Naive B cell (primary cell): ENCODE measurements around the gene WNK2. TPM values are rescaled to one million over a fixed set of nuclear protein-coding genes. Genes with fewer than 3 reads are reported as not detected.

Source experiments
- ATAC-seq, 2 donors: fragments of 150-1000 bp; cut with Tn5 transposase; 2 replicates each; pipeline ENCODE4 v1.10.0; 2021; ENCODE audit warnings: low read depth in 2 of 2, mild to moderate bottlenecking in 2 of 2, moderate library complexity in 2 of 2
- DNase-seq: peaks from one replicate; pipeline ENCODE4 v3.0.0; 2022
- H3K27ac Mint-ChIP-seq, 6 donors: one replicate each; pipeline ENCODE4 v1.8.0; 2020 to 2022; ENCODE audit warnings: mild to moderate bottlenecking in 6 of 6, mixed read lengths in 6 of 6, moderate library complexity in 5 of 6, inconsistent platforms in 2 of 6
- H3K27me3 Mint-ChIP-seq, 3 donors: one replicate each; pipeline ENCODE4 v1.8.0; 2021 to 2022; ENCODE audit warnings: mixed read lengths in 3 of 3, mild to moderate bottlenecking in 1 of 3
- H3K36me3 Mint-ChIP-seq, 2 donors: one replicate each; pipeline ENCODE4 v1.8.0; 2020 to 2022; ENCODE audit warnings: mixed read lengths in 2 of 2, inconsistent platforms in 1 of 2, mild to moderate bottlenecking in 1 of 2
- H3K4me1 Mint-ChIP-seq, 3 donors: one replicate each; pipeline ENCODE4 v1.8.0; 2020 to 2022; ENCODE audit warnings: mixed read lengths in 3 of 3, inconsistent platforms in 1 of 3, mild to moderate bottlenecking in 1 of 3, moderate library complexity in 1 of 3
- H3K4me3 Mint-ChIP-seq, 8 donors: one replicate each; pipeline ENCODE4 v1.8.0; 2020 to 2022; ENCODE audit warnings: mild to moderate bottlenecking in 8 of 8, mixed read lengths in 8 of 8, moderate library complexity in 8 of 8, inconsistent platforms in 2 of 8
- H3K9me3 Mint-ChIP-seq, 7 donors: one replicate each; pipeline ENCODE4 v1.8.0; 2020 to 2022; ENCODE audit warnings: mixed read lengths in 7 of 7, mild to moderate bottlenecking in 5 of 7, inconsistent platforms in 2 of 7, moderate library complexity in 1 of 7
- polyA plus RNA-seq, 6 donors: library from polyadenylated mRNA; unstranded; fragments of 300-500 nt; fragmentation: Illumina TruSeq; gene quantifications; one replicate each; pipeline ENCODE4 v1.2.3, GENCODE V29; 2021; ENCODE audit warnings: low read depth in 6 of 6

WNK2 gene
- polyA plus RNA-seq, 6 donors from 2014 or later = not detected

GRCh38 chr9:93226819-93227218, 42.9 kb downstream of the WNK2 start:
- Mint-ChIP-seq H3K36me3 (no peaks in the 10 kb centered on the region), H3K4me1 (peaks cover 16 to 29% (median 27%) of the 10 kb centered on the region in 3 donors), H3K4me3 (no peak overlapping the region), H3K27me3 (peaks cover 9 to 30% (median 12%) of the 10 kb centered on the region in 3 donors), H3K27ac (no peak overlapping the region), H3K9me3 (no peaks in the 10 kb centered on the region)
- no peak for ATAC-seq
- no peak for DNase-seq

- Mint-ChIP-seq H3K27me3 (peaks cover 12 to 37% (median 16%) of the 10 kb centered on the region in 3 donors), H3K36me3 (no peaks in the 10 kb centered on the region), H3K4me1 (peaks cover 13 to 24% (median 22%) of the 10 kb centered on the region in 3 donors), H3K9me3 (no peaks in the 10 kb centered on the region), H3K27ac (no peak overlapping the region), H3K4me3 (no peak overlapping the region)
- no peak for DNase-seq
- ATAC-seq = no peak
Observed at GRCh38 chr9:93228030-93228429, 44.1 kb downstream of the WNK2 start.

DNA sequence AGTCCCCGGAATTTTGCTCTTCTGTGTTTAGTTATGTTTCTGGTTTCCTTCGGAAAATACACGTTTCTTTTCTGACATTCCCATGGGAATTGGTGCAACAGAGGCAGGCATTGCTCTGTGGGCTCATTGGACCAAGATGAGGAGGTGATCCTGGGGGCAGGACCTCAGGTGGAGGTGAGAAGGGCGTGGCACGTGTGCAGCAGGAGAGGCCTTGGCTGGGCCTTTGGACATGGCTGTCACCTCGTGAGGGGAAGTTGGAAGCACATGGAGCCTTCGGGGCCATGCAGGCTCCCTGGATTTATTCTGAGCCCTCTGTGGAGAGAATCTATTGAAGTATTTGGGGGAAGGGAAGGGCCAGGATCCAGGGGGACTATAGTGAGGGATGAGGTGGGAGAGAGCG, 44.5 kb downstream of the WNK2 start:
- Mint-ChIP-seq H3K27ac (peak overlapping the region in 1 of 6 donors; percentile 7), H3K4me3 (no peak overlapping the region), H3K9me3 (no peaks in the 10 kb centered on the region), H3K27me3 (peaks cover 12 to 39% (median 16%) of the 10 kb centered on the region in 3 donors), H3K36me3 (no peaks in the 10 kb centered on the region), H3K4me1 (peaks cover 13 to 19% (median 18%) of the 10 kb centered on the region in 3 donors)
- ATAC-seq (no peak), DNase-seq (no peak)

DNA sequence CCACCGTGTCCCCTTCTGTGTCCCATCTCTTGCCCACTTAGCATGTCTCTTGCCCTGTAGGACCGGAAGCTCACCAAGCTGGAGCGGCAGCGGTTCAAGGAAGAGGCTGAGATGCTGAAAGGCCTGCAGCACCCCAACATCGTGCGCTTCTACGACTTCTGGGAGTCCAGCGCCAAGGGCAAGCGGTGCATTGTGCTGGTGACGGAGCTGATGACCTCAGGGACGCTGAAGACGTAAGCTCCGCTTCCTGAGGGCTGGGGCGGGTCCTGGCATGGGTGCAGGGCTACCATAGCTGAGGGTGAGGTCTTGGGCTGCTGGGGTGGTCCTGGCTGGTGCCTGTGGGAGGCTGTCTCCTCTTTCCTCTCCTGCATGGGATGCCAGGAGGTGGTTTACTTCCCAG, 45.7 kb downstream of the WNK2 start:
- Mint-ChIP-seq H3K27me3 (peaks cover 16 to 39% (median 16%) of the 10 kb centered on the region in 3 donors), H3K27ac (no peak overlapping the region), H3K36me3 (no peaks in the 10 kb centered on the region), H3K4me1 (peaks cover 13 to 18% (median 15%) of the 10 kb centered on the region in 3 donors), H3K9me3 (no peaks in the 10 kb centered on the region), H3K4me3 (no peak overlapping the region)
- no peak for ATAC-seq
- no peak for DNase-seq

GRCh38 chr9:93230185-93230584, 46.2 kb downstream of the WNK2 start:
- no peak overlapping the region for H3K4me3 Mint-ChIP-seq
- H3K27ac Mint-ChIP-seq = peak overlapping the region in 1 of 6 donors; percentile 14

DNA sequence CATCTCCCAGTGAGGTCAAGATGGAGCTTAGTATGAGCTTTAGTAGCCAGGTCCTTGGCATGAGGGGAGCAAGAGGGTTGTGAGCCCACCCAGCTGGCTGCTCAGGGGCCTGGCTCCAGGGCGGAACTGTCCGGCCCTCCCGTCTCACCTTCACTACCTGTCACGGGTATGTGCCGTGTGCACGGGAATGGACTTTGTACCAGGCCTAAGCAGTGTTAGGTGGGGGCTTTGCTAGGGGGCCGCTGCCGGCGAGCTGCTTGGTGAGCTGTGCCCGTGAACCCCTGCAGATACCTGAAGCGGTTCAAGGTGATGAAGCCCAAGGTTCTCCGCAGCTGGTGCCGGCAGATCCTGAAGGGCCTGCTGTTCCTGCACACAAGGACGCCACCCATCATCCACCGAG, 46.7 kb downstream of the WNK2 start:
- DNase-seq (no peak), ATAC-seq (no peak)
- Mint-ChIP-seq H3K36me3 (no peaks in the 10 kb centered on the region), H3K27ac (no peak overlapping the region), H3K4me3 (no peak overlapping the region), H3K27me3 (peaks cover 11 to 39% (median 16%) of the 10 kb centered on the region in 3 donors), H3K9me3 (no peaks in the 10 kb centered on the region), H3K4me1 (peaks cover 9 to 11% (median 10%) of the 10 kb centered on the region in 3 donors)

More at GRCh38 chr9:93230185-93230584, 46.2 kb downstream of the WNK2 start:
- no peaks in the 10 kb centered on the region for H3K9me3 Mint-ChIP-seq
- H3K4me1 Mint-ChIP-seq = peaks cover 13 to 15% (median 14%) of the 10 kb centered on the region in 3 donors
- no peaks in the 10 kb centered on the region for H3K36me3 Mint-ChIP-seq
- ATAC-seq (no peak), DNase-seq (no peak)
- H3K27me3 Mint-ChIP-seq = peaks cover 15 to 39% (median 16%) of the 10 kb centered on the region in 3 donors

DNA sequence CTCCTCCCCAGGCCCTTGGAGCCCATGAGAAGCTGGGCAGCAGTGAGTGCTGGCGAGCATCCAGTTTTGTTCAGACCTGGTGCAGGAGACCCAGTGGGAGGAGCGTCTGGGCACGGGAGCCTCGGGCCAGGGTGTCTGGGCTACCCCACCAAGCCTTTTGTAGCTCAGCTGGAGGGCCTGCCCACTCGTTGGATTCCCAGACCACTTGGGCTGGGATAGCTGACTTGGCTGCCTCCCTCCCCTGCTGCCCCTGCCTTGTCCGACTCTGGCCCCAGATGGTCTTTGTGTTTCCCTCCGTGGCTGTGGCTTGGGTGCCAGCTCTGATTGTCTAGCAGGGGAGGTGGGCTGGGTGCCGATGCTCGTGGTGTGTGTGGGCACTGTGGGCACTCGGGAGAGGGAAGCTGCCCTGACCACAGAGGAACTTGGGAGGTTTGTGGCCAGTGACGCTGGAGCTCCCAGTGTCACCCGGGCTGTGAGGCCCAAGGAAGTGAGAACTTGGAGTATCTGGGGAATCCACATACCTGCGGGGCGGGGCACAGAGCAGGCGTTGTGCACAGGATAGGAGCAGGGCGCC, 47.3 kb downstream of the WNK2 start:
- Mint-ChIP-seq H3K27ac (no peak overlapping the region), H3K27me3 (peaks cover 11 to 39% (median 16%) of the 10 kb centered on the region in 3 donors), H3K4me3 (no peak overlapping the region), H3K4me1 (peaks cover 3 to 5% (median 4%) of the 10 kb centered on the region in 3 donors), H3K36me3 (no peaks in the 10 kb centered on the region), H3K9me3 (no peaks in the 10 kb centered on the region)
- ATAC-seq (no peak), DNase-seq (no peak)

DNA sequence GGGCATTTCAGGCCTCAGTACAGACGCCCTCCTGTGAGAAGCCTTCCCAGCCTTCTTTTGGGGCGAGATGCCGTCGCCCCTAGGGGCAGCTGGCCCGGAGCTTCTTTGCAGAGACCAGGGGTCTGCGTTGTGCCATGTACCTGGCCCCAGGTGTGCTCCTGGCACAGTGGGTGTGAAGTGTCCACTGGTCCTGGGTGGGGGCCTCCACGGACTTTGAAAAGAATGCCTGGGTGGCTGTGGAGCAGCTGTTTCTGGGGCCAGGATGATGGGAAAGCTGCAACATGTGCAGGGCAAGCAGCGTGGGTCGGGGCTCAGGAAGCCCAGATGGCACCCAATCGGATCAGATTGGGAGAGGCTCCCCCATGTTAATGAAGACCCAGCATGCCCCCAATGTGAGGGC, 47.8 kb downstream of the WNK2 start:
- ATAC-seq = no peak
- no peaks in the 10 kb centered on the region for H3K9me3 Mint-ChIP-seq
- no peak overlapping the region for H3K4me3 Mint-ChIP-seq
- DNase-seq = no peak
- peaks cover 0 to 5% (median 0%) of the 10 kb centered on the region in 3 donors for H3K4me1 Mint-ChIP-seq
- peaks cover 11 to 43% (median 16%) of the 10 kb centered on the region in 3 donors for H3K27me3 Mint-ChIP-seq
- no peaks in the 10 kb centered on the region for H3K36me3 Mint-ChIP-seq
- no peak overlapping the region for H3K27ac Mint-ChIP-seq

- H3K27ac Mint-ChIP-seq = no peak overlapping the region
- H3K27me3 Mint-ChIP-seq = peaks cover 8 to 50% (median 16%) of the 10 kb centered on the region in 3 donors
- no peak overlapping the region for H3K4me3 Mint-ChIP-seq
- peaks cover 0 to 2% of the 10 kb centered on the region in 2 donors for H3K36me3 Mint-ChIP-seq
- ATAC-seq (no peak), DNase-seq (no peak)
- H3K4me1 Mint-ChIP-seq = peaks cover 0 to 5% (median 0%) of the 10 kb centered on the region in 3 donors
- peaks cover 0 to 2% (median 0%) of the 10 kb centered on the region in 7 donors for H3K9me3 Mint-ChIP-seq
Observed at GRCh38 chr9:93232388-93232960, 48.5 kb downstream of the WNK2 start.

DNA sequence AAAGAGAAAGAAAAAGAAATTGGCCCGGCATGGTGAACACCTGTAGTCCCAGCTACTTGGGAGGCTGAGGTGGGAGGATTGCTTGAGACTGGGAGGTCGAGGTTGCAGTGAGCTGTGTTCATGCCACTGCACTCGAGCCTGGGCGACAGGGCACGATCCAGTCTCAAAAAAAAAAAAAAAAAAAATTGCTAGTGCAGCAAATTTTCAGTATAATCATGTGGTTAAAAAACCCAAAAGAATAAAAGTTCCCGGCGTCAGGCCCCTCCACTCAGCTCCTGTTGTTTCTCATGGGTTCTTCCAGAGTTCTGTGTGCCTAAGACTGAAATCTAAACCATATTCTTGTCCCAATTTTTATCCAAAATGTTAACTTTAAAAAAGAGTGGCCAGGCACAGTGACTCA, 49.1 kb downstream of the WNK2 start:
- no peak for DNase-seq
- ATAC-seq = no peak
- Mint-ChIP-seq H3K36me3 (peaks cover 0 to 7% of the 10 kb centered on the region in 2 donors), H3K27me3 (peaks cover 10 to 50% (median 16%) of the 10 kb centered on the region in 3 donors), H3K4me3 (no peak overlapping the region), H3K27ac (no peak overlapping the region), H3K4me1 (peaks cover 0 to 5% (median 0%) of the 10 kb centered on the region in 3 donors), H3K9me3 (peaks cover 0 to 7% (median 1%) of the 10 kb centered on the region in 7 donors)

- Mint-ChIP-seq H3K36me3 (peaks cover 0 to 8% of the 10 kb centered on the region in 2 donors), H3K27ac (peak overlapping the region in 1 of 6 donors; percentile 47), H3K4me3 (no peak overlapping the region), H3K27me3 (peaks cover 11 to 42% (median 16%) of the 10 kb centered on the region in 3 donors), H3K9me3 (peaks cover 0 to 8% (median 1%) of the 10 kb centered on the region in 7 donors), H3K4me1 (peaks cover 0 to 5% (median 0%) of the 10 kb centered on the region in 3 donors)
- ATAC-seq = no peak
- no peak for DNase-seq
Observed at GRCh38 chr9:93234600-93234999, 50.7 kb downstream of the WNK2 start.

- Mint-ChIP-seq H3K4me3 (no peak overlapping the region), H3K27me3 (peaks cover 11 to 36% (median 16%) of the 10 kb centered on the region in 3 donors), H3K9me3 (peaks cover 0 to 8% (median 1%) of the 10 kb centered on the region in 7 donors), H3K4me1 (peaks cover 0 to 7% (median 0%) of the 10 kb centered on the region in 3 donors), H3K27ac (no peak overlapping the region), H3K36me3 (peaks cover 0 to 8% of the 10 kb centered on the region in 2 donors)
- ATAC-seq (no peak), DNase-seq (no peak)
Observed at GRCh38 chr9:93235300-93235960, 51.5 kb downstream of the WNK2 start.

GRCh38 chr9:93236541-93237206, 52.7 kb downstream of the WNK2 start:
- no peak for ATAC-seq
- Mint-ChIP-seq H3K27me3 (peaks cover 8 to 29% (median 9%) of the 10 kb centered on the region in 3 donors), H3K4me3 (no peak overlapping the region), H3K36me3 (peaks cover 0 to 8% of the 10 kb centered on the region in 2 donors), H3K27ac (peak overlapping the region in 1 of 6 donors; percentile 84), H3K9me3 (peaks cover 0 to 8% (median 1%) of the 10 kb centered on the region in 7 donors), H3K4me1 (peaks cover 0 to 7% (median 0%) of the 10 kb centered on the region in 3 donors)
- no peak for DNase-seq
